Mesodermal cell (in vitro differentiated cells): Measurements from ENCODE around the gene CNDP1.

ENCODE experiments used
- H3K27ac ChIP-seq: 2 replicates; pipeline ENCODE4 v1.7.0; 2013; ENCODE audit warnings: mild to moderate bottlenecking, low read depth, low read length, moderate library complexity; ENCODE audit not compliant: severe bottlenecking
- H3K36me3 ChIP-seq: 2 replicates; pipeline ENCODE4 v1.7.1; 2013; ENCODE audit warnings: mild to moderate bottlenecking, low read length, moderate library complexity; ENCODE audit not compliant: control insufficient read depth, insufficient read depth
- H3K4me1 ChIP-seq: one replicate; pipeline ENCODE4 v1.7.1; 2013; ENCODE audit warnings: mild to moderate bottlenecking, low read length; ENCODE audit not compliant: insufficient read depth, control insufficient read depth, poor library complexity, severe bottlenecking
- H3K4me3 ChIP-seq: 2 replicates; pipeline ENCODE4 v1.7.0; 2013; ENCODE audit warnings: low read length, control low read depth, mild to moderate bottlenecking; ENCODE audit not compliant: insufficient read depth, poor library complexity, severe bottlenecking; ENCODE audit errors: extremely low read depth
- H3K9me3 ChIP-seq: 2 replicates; pipeline ENCODE4 v1.7.1; 2013; ENCODE audit warnings: mild to moderate bottlenecking, low read length, moderate library complexity; ENCODE audit not compliant: control insufficient read depth
- WGBS, 2 experiments: methylation state at CpG; one replicate each; pipeline ENCODE4 v1.1.5; 2013; ENCODE audit warnings: missing lambda C conversion rate in 2 of 2; ENCODE audit not compliant: insufficient coverage in 2 of 2; 5-methylcytosine and 5-hydroxymethylcytosine counted together

Gene CNDP1

GRCh38 chr18:74513149-74513882 lies 21.0 kb upstream of the CNDP1 start:
- peaks cover 6% of the 10 kb centered on the region for H3K4me1 ChIP-seq
- no peak overlapping the region for H3K27ac ChIP-seq
- H3K9me3 ChIP-seq: no peaks in the 10 kb centered on the region
- whole genome bisulfite sequencing, 2 experiments: 93 to 94% methylated on average over 25 to 27 of the region's 27 CpGs
- H3K36me3 ChIP-seq: peaks cover 90% of the 10 kb centered on the region
- no peak overlapping the region for H3K4me3 ChIP-seq

- Histone ChIP-seq H3K4me1 (peaks cover under 1% of the 10 kb centered on the region), H3K27ac (no peak overlapping the region), H3K4me3 (no peak overlapping the region), H3K9me3 (no peaks in the 10 kb centered on the region), H3K36me3 (peaks cover 90% of the 10 kb centered on the region)
- 89 to 91% methylated on average over 7 to 8 of the region's 8 CpGs for WGBS, 2 experiments
These were observed 20.5 kb upstream of the CNDP1 start for GRCh38 chr18:74513883-74514205.

- Histone ChIP-seq H3K27ac (no peak overlapping the region), H3K9me3 (no peaks in the 10 kb centered on the region), H3K4me1 (no peaks in the 10 kb centered on the region), H3K36me3 (peaks cover 90% of the 10 kb centered on the region), H3K4me3 (no peak overlapping the region)
- 90 to 96% methylated on average over 14 to 17 of the region's 18 CpGs for WGBS, 2 experiments
These were observed 19.3 kb upstream of the CNDP1 start for GRCh38 chr18:74514860-74515495.

DNA sequence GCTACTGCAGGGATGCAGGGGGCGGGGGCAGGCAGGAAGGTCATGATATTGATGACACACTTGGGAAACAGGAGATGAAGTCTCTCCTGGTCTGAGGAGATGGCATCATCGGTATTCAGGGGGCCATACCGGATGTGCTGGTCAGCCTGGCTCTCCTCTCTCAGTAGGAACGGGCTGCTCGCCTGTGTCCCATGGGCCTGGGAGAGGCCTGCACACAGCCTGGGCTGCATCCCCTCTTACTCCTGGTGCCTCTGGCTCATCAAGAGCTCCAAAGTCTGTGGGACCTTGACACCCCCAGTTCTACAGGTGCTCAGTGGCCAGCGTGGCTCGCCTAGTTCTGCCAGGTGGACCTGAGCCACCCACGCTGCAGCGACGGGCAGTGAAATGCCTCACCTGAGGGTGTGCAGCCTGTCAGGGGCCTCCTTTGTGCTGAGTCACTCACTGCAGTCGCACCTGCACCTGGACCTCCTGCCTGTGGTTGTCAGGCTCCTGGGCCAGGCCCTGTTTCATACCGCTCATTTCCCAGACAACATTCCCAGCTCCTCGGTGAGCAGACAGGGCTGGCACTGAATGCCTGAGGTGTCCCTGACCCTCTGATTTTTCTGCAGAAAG lies 18.6 kb upstream of the CNDP1 start:
- peaks cover 90% of the 10 kb centered on the region for H3K36me3 ChIP-seq
- no peak overlapping the region for H3K27ac ChIP-seq
- H3K4me3 ChIP-seq: no peak overlapping the region
- no peaks in the 10 kb centered on the region for H3K4me1 ChIP-seq
- 89 to 98% methylated on average over 12 of the region's 13 CpGs for WGBS, 2 experiments
- H3K9me3 ChIP-seq: no peaks in the 10 kb centered on the region

GRCh38 chr18:74516271-74517235 lies 17.7 kb upstream of the CNDP1 start:
- H3K4me3 ChIP-seq: no peak overlapping the region
- no peaks in the 10 kb centered on the region for H3K9me3 ChIP-seq
- H3K36me3 ChIP-seq: peaks cover 91% of the 10 kb centered on the region
- H3K4me1 ChIP-seq: no peaks in the 10 kb centered on the region
- H3K27ac ChIP-seq: no peak overlapping the region
- WGBS, 2 experiments: 95 to 97% methylated on average over 27 to 34 of the region's 35 CpGs

DNA sequence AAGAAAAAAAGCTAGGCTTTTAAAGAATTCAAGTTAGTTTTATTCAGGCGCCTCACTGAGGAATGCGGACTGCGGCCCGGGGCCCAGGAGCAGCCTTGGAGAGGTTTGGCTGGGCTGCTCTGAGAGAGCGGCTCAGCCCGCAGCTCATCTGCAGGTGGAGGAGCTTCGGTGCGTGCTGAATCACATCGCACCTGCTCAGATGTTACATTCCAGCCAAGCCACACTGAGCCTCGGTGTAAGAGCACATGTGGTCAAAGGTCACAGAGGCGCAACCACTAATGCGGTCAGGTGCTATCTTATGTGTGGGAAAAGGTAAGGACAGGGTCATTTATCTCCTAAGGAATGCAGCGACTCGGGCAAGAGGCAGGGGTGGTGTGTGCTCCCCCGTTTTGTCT lies 17.1 kb upstream of the CNDP1 start:
- 96 to 97% methylated on average over 15 of the region's 15 CpGs for WGBS, 2 experiments
- H3K9me3 ChIP-seq: no peaks in the 10 kb centered on the region
- no peaks in the 10 kb centered on the region for H3K4me1 ChIP-seq
- no peak overlapping the region for H3K27ac ChIP-seq
- H3K36me3 ChIP-seq: peaks cover 91% of the 10 kb centered on the region
- no peak overlapping the region for H3K4me3 ChIP-seq

DNA sequence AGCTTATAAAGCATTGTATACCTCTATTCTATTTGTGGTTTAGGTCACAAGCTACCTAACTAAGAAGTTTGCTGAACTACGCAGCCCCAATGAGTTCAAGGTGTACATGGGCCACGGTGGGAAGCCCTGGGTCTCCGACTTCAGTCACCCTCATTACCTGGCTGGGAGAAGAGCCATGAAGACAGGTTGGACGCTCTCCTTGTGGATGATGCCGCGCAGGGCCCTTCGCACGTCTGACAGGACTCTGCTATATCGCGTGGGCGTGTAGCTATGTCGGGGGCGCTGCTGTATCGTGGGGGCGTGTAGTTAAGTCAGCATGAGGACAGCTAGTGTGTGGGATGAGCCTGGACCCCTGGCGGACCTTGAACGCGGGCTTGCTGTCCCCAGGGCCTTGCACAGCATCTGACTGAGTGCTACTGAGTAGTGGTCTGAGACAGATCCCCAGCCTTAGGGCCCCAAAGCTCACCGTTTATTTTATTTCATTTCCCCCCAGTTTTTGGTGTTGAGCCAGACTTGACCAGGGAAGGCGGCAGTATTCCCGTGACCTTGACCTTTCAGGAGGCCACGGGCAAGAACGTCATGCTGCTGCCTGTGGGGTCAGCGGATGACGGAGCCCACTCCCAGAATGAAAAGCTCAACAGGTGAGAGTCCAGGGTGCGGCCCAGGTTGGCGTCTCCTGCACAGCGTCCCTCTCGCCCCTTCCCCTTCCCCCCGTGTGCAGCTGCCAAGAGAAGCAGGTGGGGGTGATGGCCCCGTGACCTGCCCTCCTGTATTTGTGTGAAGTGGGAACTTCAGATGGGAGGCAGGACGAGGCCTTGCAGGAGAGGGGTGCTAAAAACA lies 15.6 kb upstream of the CNDP1 start:
- no peaks in the 10 kb centered on the region for H3K9me3 ChIP-seq
- H3K27ac ChIP-seq: no peak overlapping the region
- 89% methylated on average over 23 to 25 of the region's 32 CpGs for WGBS, 2 experiments
- H3K4me3 ChIP-seq: no peak overlapping the region
- H3K36me3 ChIP-seq: peaks cover 78% of the 10 kb centered on the region
- H3K4me1 ChIP-seq: no peaks in the 10 kb centered on the region

DNA sequence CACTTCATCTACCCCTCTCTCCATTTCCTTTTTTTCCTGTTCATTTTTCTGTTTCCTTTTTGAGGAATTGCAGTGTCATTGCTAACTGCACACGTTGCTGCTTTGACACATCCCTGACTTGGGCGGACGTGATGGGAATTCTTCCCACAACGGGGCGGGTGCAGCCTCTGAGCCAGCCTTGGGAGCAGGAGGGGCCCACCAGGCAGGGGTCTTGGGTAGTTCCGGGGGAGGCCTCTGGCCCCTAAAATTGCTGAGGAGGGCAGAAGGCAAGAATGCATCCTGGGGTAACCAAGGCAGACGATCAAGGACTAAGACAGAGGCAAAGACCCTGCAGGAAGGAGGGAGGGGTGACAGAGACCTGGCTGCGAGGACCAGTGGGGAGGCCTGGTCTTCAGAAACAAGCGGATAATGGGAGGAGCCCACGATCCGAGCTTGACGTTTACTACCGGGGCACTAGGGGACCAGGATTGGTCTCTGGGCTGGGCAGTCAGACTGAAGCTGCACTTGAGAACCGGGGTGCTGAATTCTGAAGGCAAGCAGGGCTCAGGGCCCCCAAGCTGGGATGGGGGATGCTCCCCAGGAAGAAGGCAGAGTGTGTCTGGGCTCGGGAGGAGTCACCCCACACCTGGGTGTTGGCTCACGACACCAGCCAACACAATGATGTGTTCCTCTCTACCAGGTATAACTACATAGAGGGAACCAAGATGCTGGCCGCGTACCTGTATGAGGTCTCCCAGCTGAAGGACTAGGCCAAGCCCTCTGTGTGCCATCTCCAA lies 14.8 kb upstream of the CNDP1 start:
- no peak overlapping the region for H3K4me3 ChIP-seq
- peaks cover 76% of the 10 kb centered on the region for H3K36me3 ChIP-seq
- H3K9me3 ChIP-seq: no peaks in the 10 kb centered on the region
- WGBS, 2 experiments: 91 to 98% methylated on average over 17 to 18 of the region's 18 CpGs
- no peak overlapping the region for H3K27ac ChIP-seq
- H3K4me1 ChIP-seq: no peaks in the 10 kb centered on the region

DNA sequence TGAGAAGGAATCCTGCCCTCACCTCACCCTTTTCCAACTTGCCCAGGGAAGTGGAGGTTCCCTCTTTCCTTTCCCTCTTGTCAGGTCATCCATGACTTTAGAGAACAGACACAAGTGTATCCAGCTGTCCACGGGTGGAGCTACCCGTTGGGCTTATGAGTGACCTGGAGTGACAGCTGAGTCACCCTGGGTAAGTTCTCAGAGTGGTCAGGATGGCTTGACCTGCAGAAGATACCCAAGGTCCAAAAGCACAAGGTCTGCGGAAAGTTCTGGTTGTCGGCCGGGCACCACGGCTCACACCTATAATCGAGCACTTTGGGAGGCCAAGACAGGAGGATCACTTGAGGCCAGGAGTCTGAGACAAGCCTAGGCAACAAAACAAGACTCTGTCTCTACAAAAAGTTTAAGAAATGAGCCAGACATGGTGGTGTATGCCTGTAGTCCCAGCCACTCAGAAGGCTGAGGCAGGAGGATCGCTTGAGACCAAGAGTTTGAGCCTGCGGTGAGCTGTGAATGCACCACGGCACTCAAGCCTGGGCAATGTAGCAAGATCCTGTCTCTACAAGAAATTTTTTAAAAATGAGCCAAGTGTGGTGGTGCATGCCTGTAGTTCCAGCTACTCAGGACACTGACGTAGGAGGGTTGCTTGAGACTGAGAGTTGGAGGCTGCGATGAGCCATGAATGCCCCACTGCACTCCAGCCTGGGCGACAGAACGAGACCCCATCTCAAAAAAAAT lies 14.0 kb upstream of the CNDP1 start:
- peaks cover 68% of the 10 kb centered on the region for H3K36me3 ChIP-seq
- no peaks in the 10 kb centered on the region for H3K9me3 ChIP-seq
- no peak overlapping the region for H3K27ac ChIP-seq
- H3K4me1 ChIP-seq: no peaks in the 10 kb centered on the region
- WGBS, 2 experiments: 87 to 91% methylated on average over 14 of the region's 14 CpGs
- H3K4me3 ChIP-seq: no peak overlapping the region
